ENCODE data around the gene NSF.

The NSF gene

GRCh38 chr17:46796524-46796923, 206.1 kb downstream of the NSF start:
- DNase-seq (ENCODE audit: extremely low read depth in 1 of 2, low read depth in 1 of 2), result no peak

- DNase-seq (ENCODE audit: extremely low read depth in 1 of 2, low read depth in 1 of 2), result no peak
Observed at GRCh38 chr17:46796956-46797530, 206.6 kb downstream of the NSF start.

- no peak for DNase-seq (ENCODE audit: extremely low read depth in 1 of 2, low read depth in 1 of 2)
Observed at GRCh38 chr17:46800573-46800972, 210.1 kb downstream of the NSF start.

- DNase-seq (ENCODE audit: extremely low read depth in 1 of 2, low read depth in 1 of 2), result no peak
Observed at GRCh38 chr17:46802800-46803199, 212.3 kb downstream of the NSF start.

GRCh38 chr17:46803544-46803943, 213.1 kb downstream of the NSF start:
- no peak for DNase-seq (ENCODE audit: extremely low read depth in 1 of 2, low read depth in 1 of 2)

GRCh38 chr17:46805771-46806170, 215.3 kb downstream of the NSF start:
- no peak for DNase-seq (ENCODE audit: extremely low read depth in 1 of 2, low read depth in 1 of 2)

All from stimulated activated CD8-positive, alpha-beta memory T cell treated with anti-CD3 and anti-CD28 coated beads, Interleukin-7, amount 100 ng/mL, for 48 hours (primary cell).